Transverse colon (tissue), 4 donors: ENCODE results near the gene HERC2. TPM values are rescaled to one million over a fixed set of nuclear protein-coding genes. Genes with fewer than 3 reads are reported as not detected.
"Not testable (repeated sequence)": the region's sequence is repeated elsewhere in the genome, so short reads cannot be mapped to it uniquely, and the experiment has no call there.

Experiments used
- DNase-seq: peaks from one replicate; pipeline ENCODE4 v3.0.0-alpha.2; 2019
- H3K27ac ChIP-seq, 4 donors: fragments of 200-600 bp; sonication (generic); 2 replicates each; pipeline ENCODE4 v1.5.1; 2016 to 2018; ENCODE audit warnings: inconsistent platforms in 4 of 4
- H3K27me3 ChIP-seq: fragments of 200-600 bp; sonication (generic); 2 replicates; pipeline ENCODE4 v1.5.1; 2017; ENCODE audit warnings: inconsistent platforms
- H3K36me3 ChIP-seq, 4 donors: fragments of 200-600 bp; sonication (generic); 2 replicates each; pipeline ENCODE4 v1.5.1; 2017 to 2019; ENCODE audit warnings: inconsistent platforms in 4 of 4
- H3K4me1 ChIP-seq, 4 donors: fragments of 200-600 bp; sonication (generic); 2 replicates each; pipeline ENCODE4 v1.5.1; 2017 to 2020; ENCODE audit warnings: inconsistent platforms in 4 of 4
- H3K4me3 ChIP-seq, 4 donors: fragments of 200-600 bp; sonication (generic); 1 replicate in 1 of 4; 2 replicates in 3 of 4; pipeline versions ENCODE4 v1.5.1 to v1.6.1; 2017 to 2019; ENCODE audit warnings: inconsistent platforms in 4 of 4
- H3K9me3 ChIP-seq, 2 donors: fragments of 200-600 bp; sonication (generic); 2 replicates each; pipeline ENCODE4 v1.5.1; 2017 to 2019; ENCODE audit warnings: inconsistent platforms in 2 of 2
- EP300 ChIP-seq: sonication (generic); formaldehyde crosslinking; IDR thresholded peaks from one replicate; pipeline ENCODE4 v1.6.1; 2017; ENCODE audit warnings: antibody characterized with exemption, low read depth
- POLR2A ChIP-seq: fragments of 450-650 bp; IDR thresholded peaks from one replicate; pipeline ENCODE4 v1.6.1; 2016; ENCODE audit warnings: antibody characterized with exemption, mild to moderate bottlenecking, moderate library complexity
- POLR2AphosphoS5 ChIP-seq, 3 donors: sonication (generic); formaldehyde crosslinking; IDR thresholded peaks; one replicate each; pipeline ENCODE4 v1.6.1; 2016; ENCODE audit warnings: antibody characterized with exemption in 3 of 3
- WGBS, 2 donors: methylation state at CpG; one replicate each; pipeline ENCODE4 v1.1.5; 2018; ENCODE audit warnings: low coverage in 1 of 2; 5-methylcytosine and 5-hydroxymethylcytosine counted together
- in situ Hi-C, 4 donors: fragments of 200-750 bp; cut with MboI; loops; one replicate each; pipeline versions ENCODE4 v1.15.0 to v1.15.1; 2017; ENCODE audit warnings: low sequenced_read_pairs in 3 of 4, low pct_ligation_motif_present in 1 of 4, low pct_unique_long_range_greater_than_20kb in 1 of 4
- intact Hi-C: fragments of 100-400 bp; cut with DNase I; formaldehyde crosslinking; loops from one replicate; pipeline ENCODE4 v1.15.1; 2023; ENCODE audit warnings: low total_unique reads
- total RNA-seq, 4 donors: library from RNA; depleted of rRNA; stranded (reverse); fragments of >200 nt; gene quantifications; one replicate each; pipeline ENCODE4 v1.1.0, GENCODE V29; 2016
- TF ChIP-seq, protein P1 (sequence below), 5 experiments: fragments of 200-600 bp in 3 of 5; fragments of 450-650 bp in 2 of 5; sonication (generic) in 3 of 5; IDR thresholded peaks; 1 replicate in 2 of 5; 2 replicates in 3 of 5; pipeline ENCODE4 v1.5.1; 2016 to 2017; ENCODE audit warnings: antibody characterized with exemption in 5 of 5, inconsistent platforms in 3 of 5, mild to moderate bottlenecking in 2 of 5, moderate library complexity in 1 of 5

The HERC2 gene
- total RNA-seq, 4 donors from 2014 or later, result 64.9 to 182 (median 83.7) TPM

DNA sequence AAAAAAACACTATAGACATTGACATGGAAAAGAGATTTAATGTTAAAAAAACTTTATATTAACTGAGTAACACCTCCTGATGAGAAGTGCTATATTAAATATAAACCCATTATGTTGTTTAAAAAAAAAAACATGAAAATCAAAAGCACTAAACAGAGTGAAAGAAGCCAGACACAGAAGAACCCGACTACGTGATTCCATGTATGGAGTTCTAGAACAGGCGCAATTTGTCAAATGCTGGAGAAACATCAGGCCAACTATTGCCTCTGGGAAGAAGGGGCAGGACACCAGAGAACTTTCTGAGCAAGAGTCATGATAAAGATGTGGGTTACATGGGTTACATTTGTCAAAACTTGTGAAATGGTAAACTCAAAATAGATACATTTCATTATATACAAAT lies 24.5 kb downstream of the HERC2 start:
- in situ Hi-C loops, intact Hi-C loops, H3K4me3 ChIP-seq, H3K27me3 ChIP-seq, H3K4me1 ChIP-seq, H3K9me3 ChIP-seq, H3K36me3 ChIP-seq, DNase-seq: not testable (repeated sequence)
- H3K27ac ChIP-seq, result peak overlapping the region in 1 of 4 donors; percentile 48
- WGBS, 2 donors, result 84% methylated on average over 3 of the region's 3 CpGs; no CpG with 5 or more reads in 1 of the 2 donors
- TF ChIP-seq POLR2AphosphoS5 (IDR thresholded peaks at IDR 0.05), result peak in 1 of 3 donors; percentile 57

DNA sequence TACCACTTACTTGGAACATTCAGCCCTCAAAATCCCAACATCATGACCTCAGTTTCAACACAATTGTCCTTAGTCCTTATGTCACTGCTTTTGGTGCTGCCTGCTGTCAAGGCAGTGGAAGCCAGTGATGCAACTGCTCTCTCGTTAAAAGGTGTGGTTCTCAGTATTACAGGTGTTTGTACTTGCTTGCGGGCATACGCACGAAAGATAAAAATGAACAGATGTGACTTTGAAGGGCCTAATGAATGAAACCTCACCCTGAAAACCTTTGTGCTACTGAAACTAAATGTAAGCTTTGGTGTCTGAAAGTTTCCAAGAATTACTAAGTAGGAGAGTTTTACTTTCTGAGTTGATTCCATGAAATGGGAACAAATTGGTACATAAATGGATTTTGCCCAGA lies 25.2 kb downstream of the HERC2 start:
- H3K9me3 ChIP-seq, in situ Hi-C loops, H3K4me1 ChIP-seq, intact Hi-C loops, H3K27me3 ChIP-seq, H3K4me3 ChIP-seq, DNase-seq, H3K36me3 ChIP-seq: not testable (repeated sequence)
- WGBS, 2 donors, result 79% methylated on average over 3 of the region's 4 CpGs; no CpG with 5 or more reads in 1 of the 2 donors
- peak overlapping the region in 1 of 4 donors; percentile 48 for H3K27ac ChIP-seq

DNA sequence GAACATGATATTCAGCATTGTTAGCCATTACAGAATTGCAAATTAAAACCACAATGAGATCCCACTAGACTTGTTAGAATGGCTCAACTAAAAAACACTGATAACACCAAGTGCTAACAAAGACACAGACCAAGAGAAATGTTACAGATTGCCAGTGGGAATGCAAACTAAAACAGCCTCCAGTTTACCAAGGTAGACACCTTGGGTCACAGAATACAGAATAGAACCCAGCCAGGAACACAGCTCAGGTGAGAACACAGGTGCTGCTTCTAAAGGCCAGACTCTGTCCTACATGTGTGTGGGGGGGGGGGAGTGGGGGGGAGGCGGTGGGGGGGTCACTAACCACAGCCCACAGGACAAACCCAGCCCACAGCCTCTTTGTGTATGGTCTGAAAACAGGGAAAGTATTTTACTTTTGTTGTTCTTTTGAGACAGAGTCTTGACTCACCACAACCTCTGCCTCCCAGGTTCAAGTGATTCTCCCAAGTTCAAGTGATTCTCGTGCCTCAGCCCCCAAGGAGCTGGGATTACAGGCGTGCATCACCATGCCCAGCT lies 26.9 kb downstream of the HERC2 start:
- H3K27ac ChIP-seq, DNase-seq, H3K9me3 ChIP-seq, H3K4me3 ChIP-seq, intact Hi-C loops, H3K27me3 ChIP-seq, in situ Hi-C loops, H3K36me3 ChIP-seq, H3K4me1 ChIP-seq: not testable (repeated sequence)
- WGBS, 2 donors, result 85% methylated on average over 3 of the region's 3 CpGs; no CpG with 5 or more reads in 1 of the 2 donors

DNA sequence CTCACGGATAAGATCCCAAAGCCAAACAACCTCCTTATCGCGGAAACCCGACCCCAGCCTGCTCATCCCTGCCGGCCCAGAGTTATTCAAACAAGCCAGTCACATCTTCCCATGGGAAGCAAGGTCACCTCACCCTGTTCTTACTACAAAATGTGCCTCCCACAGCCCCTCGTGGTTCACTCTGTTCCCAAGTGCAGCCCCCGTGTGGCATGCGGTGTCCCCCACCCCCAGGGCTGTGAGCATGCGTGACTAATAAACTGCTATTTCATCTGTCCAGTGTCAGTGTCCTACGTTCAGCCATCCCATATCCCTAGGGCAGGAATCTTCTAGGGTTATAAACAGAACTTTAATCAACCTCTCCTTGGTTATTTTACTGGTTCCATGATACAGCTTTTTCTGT lies 27.4 kb downstream of the HERC2 start:
- DNase-seq, H3K36me3 ChIP-seq, in situ Hi-C loops, H3K27ac ChIP-seq, H3K27me3 ChIP-seq, intact Hi-C loops, H3K4me1 ChIP-seq, H3K4me3 ChIP-seq, H3K9me3 ChIP-seq: not testable (repeated sequence)
- 91% methylated on average over 9 of the region's 10 CpGs; no CpG with 5 or more reads in 1 of the 2 donors for WGBS, 2 donors

DNA sequence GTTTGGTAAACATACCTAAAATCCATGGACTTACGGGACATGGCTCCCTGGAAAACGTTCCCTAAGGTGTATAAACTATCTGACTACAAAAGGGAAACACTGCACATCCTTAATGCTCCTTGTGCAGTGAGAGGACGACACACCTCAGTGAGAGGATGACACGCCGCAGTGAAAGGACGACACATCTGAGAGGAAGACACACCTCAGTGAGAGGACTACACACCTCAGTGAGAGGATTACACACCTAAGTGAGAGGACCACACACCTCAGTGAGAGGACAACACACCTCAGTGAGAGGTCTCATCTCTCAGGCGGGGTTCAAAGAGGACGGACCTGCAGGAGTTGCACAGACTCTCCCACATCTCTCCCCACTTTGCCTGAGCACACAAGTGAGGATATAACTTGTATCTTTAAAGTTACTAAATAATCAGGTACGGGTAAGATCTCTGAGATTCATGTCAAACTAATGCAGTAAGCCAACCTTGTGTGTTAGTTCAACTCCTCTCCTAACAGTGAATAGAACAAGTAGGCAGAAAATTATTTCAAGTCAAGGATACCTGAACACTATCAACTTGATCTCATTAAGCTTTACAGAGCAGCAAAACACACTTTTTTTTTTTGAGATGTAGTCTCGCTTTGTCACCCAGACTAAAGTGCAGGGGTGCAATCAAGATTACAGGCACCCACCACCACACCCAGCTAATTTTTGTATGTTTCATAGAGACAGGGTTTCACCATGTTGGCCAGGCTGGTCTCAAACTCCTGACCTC lies 32.1 kb downstream of the HERC2 start:
- H3K27me3 ChIP-seq, result no peaks in the 10 kb centered on the region
- intact Hi-C loops, result no loop called here
- WGBS, 2 donors, result 89 to 91% methylated on average over 10 of the region's 10 CpGs
- no peaks in the 10 kb centered on the region for H3K4me1 ChIP-seq
- no peak for TF ChIP-seq EP300
- TF ChIP-seq, protein P1, sequence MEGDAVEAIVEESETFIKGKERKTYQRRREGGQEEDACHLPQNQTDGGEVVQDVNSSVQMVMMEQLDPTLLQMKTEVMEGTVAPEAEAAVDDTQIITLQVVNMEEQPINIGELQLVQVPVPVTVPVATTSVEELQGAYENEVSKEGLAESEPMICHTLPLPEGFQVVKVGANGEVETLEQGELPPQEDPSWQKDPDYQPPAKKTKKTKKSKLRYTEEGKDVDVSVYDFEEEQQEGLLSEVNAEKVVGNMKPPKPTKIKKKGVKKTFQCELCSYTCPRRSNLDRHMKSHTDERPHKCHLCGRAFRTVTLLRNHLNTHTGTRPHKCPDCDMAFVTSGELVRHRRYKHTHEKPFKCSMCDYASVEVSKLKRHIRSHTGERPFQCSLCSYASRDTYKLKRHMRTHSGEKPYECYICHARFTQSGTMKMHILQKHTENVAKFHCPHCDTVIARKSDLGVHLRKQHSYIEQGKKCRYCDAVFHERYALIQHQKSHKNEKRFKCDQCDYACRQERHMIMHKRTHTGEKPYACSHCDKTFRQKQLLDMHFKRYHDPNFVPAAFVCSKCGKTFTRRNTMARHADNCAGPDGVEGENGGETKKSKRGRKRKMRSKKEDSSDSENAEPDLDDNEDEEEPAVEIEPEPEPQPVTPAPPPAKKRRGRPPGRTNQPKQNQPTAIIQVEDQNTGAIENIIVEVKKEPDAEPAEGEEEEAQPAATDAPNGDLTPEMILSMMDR (IDR thresholded peaks at IDR 0.05), result no peak
- TF ChIP-seq POLR2A, result no peak
- TF ChIP-seq POLR2AphosphoS5 (IDR thresholded peaks at IDR 0.05), result no peak
- in situ Hi-C loops, result no loop called here
- H3K27ac ChIP-seq, result no peak overlapping the region
- H3K36me3 ChIP-seq, result peaks cover 0 to 6% (median 2%) of the 10 kb centered on the region in 4 donors
- H3K4me3 ChIP-seq, result no peak overlapping the region
- no peak for DNase-seq
- no peaks in the 10 kb centered on the region for H3K9me3 ChIP-seq

DNA sequence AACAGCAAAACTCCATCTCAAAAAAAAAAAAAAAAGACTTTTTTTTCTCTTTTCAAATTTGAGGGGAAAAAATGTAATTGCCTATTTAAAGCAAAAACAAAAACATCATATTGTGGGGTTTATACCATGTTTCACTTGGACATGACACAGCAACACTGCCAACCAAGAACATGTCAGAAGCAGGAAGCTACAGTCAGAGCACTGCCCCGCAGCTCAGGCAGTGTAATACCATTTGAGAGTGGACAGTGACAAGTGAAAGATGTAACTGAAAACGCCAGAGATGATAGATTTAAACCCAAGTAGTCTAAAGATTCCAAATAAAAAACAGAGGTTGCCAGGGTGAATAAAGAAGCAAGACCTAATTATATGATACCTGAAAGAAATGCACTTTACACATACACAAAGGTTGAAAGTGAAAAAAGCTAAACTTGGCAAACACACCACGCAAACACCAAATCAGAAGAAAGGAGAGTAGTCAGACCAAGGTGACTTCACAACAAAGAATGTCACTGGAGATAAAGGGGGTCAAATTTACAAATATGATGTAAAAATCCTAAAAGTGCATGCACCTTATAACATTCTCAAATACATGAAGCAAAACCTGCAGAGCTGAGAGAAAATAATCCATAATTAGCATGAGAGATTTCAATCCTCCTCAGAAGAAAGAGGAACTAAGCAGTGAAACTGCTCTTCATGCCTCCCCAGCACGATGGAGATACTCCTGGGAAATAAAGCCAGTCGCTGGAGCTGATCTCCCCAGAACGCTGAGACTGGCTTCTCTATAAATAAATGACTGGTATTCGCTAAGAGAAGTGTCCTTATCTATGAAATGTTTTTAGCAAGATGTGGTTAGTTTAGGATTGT lies 32.9 kb downstream of the HERC2 start:
- H3K36me3 ChIP-seq, H3K4me3 ChIP-seq, in situ Hi-C loops, DNase-seq, H3K9me3 ChIP-seq, H3K27ac ChIP-seq, H3K4me1 ChIP-seq, intact Hi-C loops, H3K27me3 ChIP-seq: not testable (repeated sequence)
- 67 to 68% methylated on average over 4 to 7 of the region's 7 CpGs for WGBS, 2 donors

DNA sequence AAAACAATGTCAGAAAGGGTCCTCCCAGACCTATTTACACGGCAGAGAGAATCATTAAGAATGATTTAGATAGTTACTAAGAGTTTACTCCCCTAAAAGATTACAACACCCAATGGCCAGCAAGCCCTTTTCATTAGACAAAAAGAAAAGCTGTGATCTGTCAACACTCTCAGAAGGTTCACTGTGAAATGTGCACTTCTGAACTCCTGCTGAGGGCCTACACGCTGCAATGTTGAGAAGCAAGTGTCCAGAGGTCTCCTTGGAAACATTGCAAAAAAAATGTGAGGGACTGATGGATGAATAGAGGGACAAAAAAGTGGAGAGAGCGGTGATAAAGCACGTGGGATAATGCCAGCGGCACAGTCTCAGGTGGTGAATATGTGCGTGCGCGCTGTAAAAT lies 35.3 kb downstream of the HERC2 start:
- in situ Hi-C loops, H3K4me1 ChIP-seq, H3K27ac ChIP-seq, intact Hi-C loops, DNase-seq, H3K4me3 ChIP-seq, H3K27me3 ChIP-seq, H3K9me3 ChIP-seq, H3K36me3 ChIP-seq: not testable (repeated sequence)
- 79 to 93% methylated on average over 5 to 8 of the region's 8 CpGs for WGBS, 2 donors
